ENCODE measurements around the gene ANKAR.
"Not testable (repeated sequence)": the region's sequence is repeated elsewhere in the genome, so short reads cannot be mapped to it uniquely, and the experiment has no call there.

Gene ANKAR

DNA sequence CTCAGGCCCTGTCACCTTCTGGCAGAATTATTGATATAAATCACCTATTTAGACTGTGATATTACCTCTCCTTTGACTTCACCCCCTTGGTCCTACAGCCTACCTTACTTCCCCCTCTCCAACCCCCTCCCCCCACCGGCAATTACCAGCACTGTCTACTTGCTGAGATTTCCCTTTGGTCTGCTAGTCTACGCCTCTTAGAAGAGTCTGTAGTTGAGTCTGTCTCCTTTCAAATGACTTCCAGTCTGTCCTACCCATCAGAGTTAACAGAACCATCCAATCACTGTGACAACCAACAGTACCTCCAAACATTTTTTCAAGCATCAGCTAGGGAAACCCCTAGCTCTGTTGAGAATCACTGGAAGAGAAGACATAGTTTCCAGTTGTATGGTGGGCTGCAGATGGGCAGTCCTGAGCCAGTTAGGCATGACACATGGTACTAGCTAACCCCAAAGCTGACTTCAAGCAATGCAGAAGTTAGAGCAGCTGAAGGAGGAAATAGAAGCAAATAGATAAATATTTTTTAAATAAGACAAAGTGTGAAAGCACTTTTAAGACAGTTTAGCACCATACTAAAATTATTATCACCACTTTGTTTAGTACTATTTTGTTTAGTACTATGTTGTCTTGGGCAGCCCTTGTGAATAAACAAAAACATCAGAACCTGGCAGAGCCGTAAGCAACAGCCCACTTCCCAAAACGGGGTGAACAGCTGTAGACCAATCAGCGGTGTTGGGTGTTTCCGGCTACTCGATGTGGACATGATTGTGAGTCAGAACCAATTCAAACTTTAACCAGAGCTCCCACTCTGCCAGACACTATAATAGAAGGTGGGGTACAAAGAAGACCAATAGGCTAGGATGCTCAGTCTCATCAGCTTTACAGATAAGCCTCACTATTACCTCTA lies 15.9 kb upstream of the ANKAR start:
- Histone ChIP-seq H3K9ac (ENCODE audit: low read length in 2 of 2) (no peak overlapping the region), H3K36me3 (ENCODE audit: control insufficient read depth in 2 of 2, insufficient read depth in 2 of 2, low read length in 2 of 2) (no peaks in the 10 kb centered on the region), H3K4me3 (ENCODE audit: low read length in 2 of 2) (no peak overlapping the region), H3K27me3 (ENCODE audit: control insufficient read depth in 1 of 2, insufficient read depth in 2 of 2, low read length in 2 of 2) (no peaks in the 10 kb centered on the region), H3K27ac (ENCODE audit: low read length) (no peak overlapping the region), H3K9me3 (ENCODE audit: control insufficient read depth in 2 of 2, low read length in 2 of 2) (no peaks in the 10 kb centered on the region), H3K4me1 (ENCODE audit: control insufficient read depth, insufficient read depth, low read length) (peaks cover 11% of the 10 kb centered on the region)

DNA sequence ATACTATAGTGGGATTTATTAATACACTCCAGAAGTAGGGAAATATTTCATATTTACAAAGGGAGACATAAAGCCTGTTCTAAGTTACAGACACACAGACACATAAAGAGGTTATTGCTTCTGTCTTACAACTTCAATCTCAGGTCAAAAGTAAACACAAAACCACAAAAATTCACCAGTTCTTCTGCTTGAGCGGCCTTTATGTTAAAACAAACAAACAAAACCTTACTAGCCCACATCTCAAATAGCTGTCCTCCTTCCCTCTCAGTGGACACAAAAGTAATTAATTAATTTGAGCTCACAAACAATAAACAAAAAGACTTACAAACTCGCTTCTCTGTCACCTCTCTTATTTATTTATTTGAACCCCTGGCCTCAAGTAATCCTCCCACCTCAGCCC lies 14.7 kb upstream of the ANKAR start:
- H3K36me3 ChIP-seq (ENCODE audit: control insufficient read depth in 2 of 2, insufficient read depth in 2 of 2, low read length in 2 of 2): no peaks in the 10 kb centered on the region
- no peak overlapping the region for H3K27ac ChIP-seq (ENCODE audit: low read length)
- peaks cover 11% of the 10 kb centered on the region for H3K4me1 ChIP-seq (ENCODE audit: control insufficient read depth, insufficient read depth, low read length)
- no peak overlapping the region for H3K4me3 ChIP-seq (ENCODE audit: low read length in 2 of 2)
- H3K9ac ChIP-seq (ENCODE audit: low read length in 2 of 2): no peak overlapping the region
- H3K27me3 ChIP-seq (ENCODE audit: control insufficient read depth in 1 of 2, insufficient read depth in 2 of 2, low read length in 2 of 2): no peaks in the 10 kb centered on the region
- no peaks in the 10 kb centered on the region for H3K9me3 ChIP-seq (ENCODE audit: control insufficient read depth in 2 of 2, low read length in 2 of 2)

DNA sequence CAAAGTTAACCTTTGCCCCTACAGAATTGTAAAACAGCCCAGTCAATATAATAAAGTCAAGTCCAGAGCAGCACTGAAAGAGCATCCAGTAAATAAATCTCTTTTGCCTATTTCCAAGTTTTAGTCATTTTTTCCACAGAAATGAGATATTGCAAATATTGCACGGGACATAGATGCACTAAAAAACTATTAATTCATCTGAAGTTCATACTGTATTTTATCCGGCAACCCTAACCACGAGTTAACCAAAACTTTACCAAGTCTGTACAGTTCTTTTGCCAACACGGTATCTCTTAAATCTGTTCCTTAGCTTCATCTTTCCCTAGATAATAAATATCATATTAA lies 13.7 kb upstream of the ANKAR start:
- H3K9ac ChIP-seq (ENCODE audit: low read length in 2 of 2): no peak overlapping the region
- H3K27me3 ChIP-seq (ENCODE audit: control insufficient read depth in 1 of 2, insufficient read depth in 2 of 2, low read length in 2 of 2): no peaks in the 10 kb centered on the region
- no peaks in the 10 kb centered on the region for H3K9me3 ChIP-seq (ENCODE audit: control insufficient read depth in 2 of 2, low read length in 2 of 2)
- peaks cover 11% of the 10 kb centered on the region for H3K4me1 ChIP-seq (ENCODE audit: control insufficient read depth, insufficient read depth, low read length)
- H3K36me3 ChIP-seq (ENCODE audit: control insufficient read depth in 2 of 2, insufficient read depth in 2 of 2, low read length in 2 of 2): no peaks in the 10 kb centered on the region
- no peak overlapping the region for H3K27ac ChIP-seq (ENCODE audit: low read length)
- peak overlapping the region in 1 of 2 donors; percentile 97 for H3K4me3 ChIP-seq (ENCODE audit: low read length in 2 of 2)

DNA sequence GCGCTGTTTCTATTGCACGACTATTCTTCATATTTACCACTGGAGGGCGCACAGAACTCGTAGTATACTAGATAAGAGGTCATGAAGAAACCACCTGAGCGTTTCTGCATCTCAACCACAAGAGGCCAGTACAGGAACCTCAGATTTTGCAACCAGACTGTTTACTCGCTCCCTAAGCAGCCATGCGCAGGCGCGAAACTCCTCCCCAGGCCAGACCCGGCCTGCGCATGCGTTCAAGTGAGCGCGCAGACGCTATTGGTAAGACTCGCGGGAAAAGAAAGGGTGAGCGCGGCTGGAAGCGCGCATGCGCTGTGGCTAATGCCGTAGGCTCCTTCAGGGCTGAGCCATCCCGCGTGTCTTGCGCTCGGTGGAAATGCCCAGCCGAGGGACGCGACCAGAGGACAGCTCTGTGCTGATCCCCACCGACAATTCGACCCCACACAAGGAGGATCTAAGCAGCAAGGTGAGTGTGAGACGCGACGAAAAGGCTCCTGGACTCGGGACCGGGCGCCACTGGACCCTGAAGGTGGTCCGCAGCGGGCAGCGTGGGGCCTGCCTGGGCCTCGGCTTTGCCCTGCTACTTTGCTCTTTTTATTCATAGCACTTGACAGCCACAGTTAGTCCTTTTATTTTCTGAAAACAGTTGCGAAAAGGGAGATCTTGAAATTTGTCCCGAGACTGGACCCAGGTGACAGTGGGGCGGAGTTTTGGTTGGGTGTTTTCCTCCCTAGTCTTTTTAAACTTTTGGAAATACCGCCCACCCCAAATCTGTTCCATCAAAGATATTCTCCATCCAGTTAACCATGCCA lies 13.1 kb upstream of the ANKAR start, which contains the start of gene ASNSD1:
ASNSD1 (plus strand) TSS at position 312 of the 809 bp plus-strand sequence. CDS start 4,674 bp downstream, outside the sequence.
- Histone ChIP-seq H3K4me3 (ENCODE audit: low read length in 2 of 2) (peak within 1 kb of the TSS; percentile 89 to 97), H3K9me3 (ENCODE audit: control insufficient read depth in 2 of 2, low read length in 2 of 2) (no peaks in the 10 kb centered on the region), H3K9ac (ENCODE audit: low read length in 2 of 2) (peak within 1 kb of the TSS; percentile 94 to 99), H3K4me1 (ENCODE audit: control insufficient read depth, insufficient read depth, low read length) (peaks cover 11% of the 10 kb centered on the region), H3K27ac (ENCODE audit: low read length) (peak within 1 kb of the TSS; percentile 74), H3K27me3 (ENCODE audit: control insufficient read depth in 1 of 2, insufficient read depth in 2 of 2, low read length in 2 of 2) (no peaks in the 10 kb centered on the region), H3K36me3 (ENCODE audit: control insufficient read depth in 2 of 2, insufficient read depth in 2 of 2, low read length in 2 of 2) (peaks cover 0 to 2% of the 10 kb centered on the region in 2 donors)

DNA sequence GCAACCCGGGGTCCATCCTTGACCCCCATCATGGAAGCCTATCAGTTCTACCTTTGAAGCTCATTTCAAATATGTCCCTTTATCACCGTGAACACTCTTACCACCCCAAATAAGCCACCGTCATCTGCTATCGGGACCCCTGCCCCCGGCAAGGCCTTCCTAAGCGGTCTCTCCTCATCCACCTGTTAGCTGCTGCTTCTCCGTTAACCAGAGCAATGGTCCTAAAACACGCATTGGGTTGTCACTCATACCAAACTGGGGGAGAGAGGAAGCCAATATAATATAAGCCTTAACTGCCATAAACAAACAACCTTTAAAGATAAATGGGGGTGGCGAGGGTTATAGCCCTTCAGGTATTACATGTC lies 12.5 kb upstream of the ANKAR start:
- Histone ChIP-seq H3K9ac (ENCODE audit: low read length in 2 of 2) (peak overlapping the region; percentile 94 to 99), H3K27me3 (ENCODE audit: control insufficient read depth in 1 of 2, insufficient read depth in 2 of 2, low read length in 2 of 2) (no peaks in the 10 kb centered on the region), H3K4me1 (ENCODE audit: control insufficient read depth, insufficient read depth, low read length) (peaks cover 11% of the 10 kb centered on the region), H3K27ac (ENCODE audit: low read length) (no peak overlapping the region), H3K4me3 (ENCODE audit: low read length in 2 of 2) (peak overlapping the region; percentile 89 to 97), H3K9me3 (ENCODE audit: control insufficient read depth in 2 of 2, low read length in 2 of 2) (no peaks in the 10 kb centered on the region), H3K36me3 (ENCODE audit: control insufficient read depth in 2 of 2, insufficient read depth in 2 of 2, low read length in 2 of 2) (peaks cover 4 to 8% of the 10 kb centered on the region in 2 donors)

DNA sequence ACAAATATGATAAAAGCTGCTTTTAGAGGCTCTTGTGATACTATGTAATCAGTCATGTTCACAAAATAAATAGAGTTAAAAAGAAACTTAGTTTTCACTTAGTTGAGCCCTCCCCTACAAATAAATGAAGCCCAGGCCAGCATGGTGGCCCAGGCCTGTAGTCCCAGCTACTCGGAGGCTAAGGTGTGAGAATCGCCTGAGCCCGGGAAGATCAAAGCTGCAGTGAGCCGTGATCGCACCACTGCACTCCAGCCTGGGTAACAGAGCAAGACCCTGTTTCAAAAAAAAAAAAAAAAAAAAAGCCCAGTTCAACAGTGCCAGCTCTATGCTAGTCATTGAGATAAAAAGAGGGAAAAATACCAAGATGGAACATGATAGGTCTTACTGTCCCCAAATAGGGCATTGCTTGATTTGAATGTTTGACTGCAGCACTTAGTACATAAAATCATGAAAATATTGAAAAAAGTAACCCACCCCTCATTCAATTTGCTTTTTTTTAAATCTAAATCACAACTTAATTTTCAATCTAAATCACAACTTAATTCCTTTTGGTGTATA lies 11.7 kb upstream of the ANKAR start:
- Histone ChIP-seq H3K36me3 (ENCODE audit: control insufficient read depth in 2 of 2, insufficient read depth in 2 of 2, low read length in 2 of 2) (peaks cover 9 to 10% of the 10 kb centered on the region in 2 donors), H3K9me3 (ENCODE audit: control insufficient read depth in 2 of 2, low read length in 2 of 2) (no peaks in the 10 kb centered on the region), H3K4me3 (ENCODE audit: low read length in 2 of 2) (peak overlapping the region; percentile 89 to 97), H3K9ac (ENCODE audit: low read length in 2 of 2) (peak overlapping the region; percentile 94 to 99), H3K27me3 (ENCODE audit: control insufficient read depth in 1 of 2, insufficient read depth in 2 of 2, low read length in 2 of 2) (no peaks in the 10 kb centered on the region), H3K4me1 (ENCODE audit: control insufficient read depth, insufficient read depth, low read length) (peaks cover 11% of the 10 kb centered on the region), H3K27ac (ENCODE audit: low read length) (no peak overlapping the region)

DNA sequence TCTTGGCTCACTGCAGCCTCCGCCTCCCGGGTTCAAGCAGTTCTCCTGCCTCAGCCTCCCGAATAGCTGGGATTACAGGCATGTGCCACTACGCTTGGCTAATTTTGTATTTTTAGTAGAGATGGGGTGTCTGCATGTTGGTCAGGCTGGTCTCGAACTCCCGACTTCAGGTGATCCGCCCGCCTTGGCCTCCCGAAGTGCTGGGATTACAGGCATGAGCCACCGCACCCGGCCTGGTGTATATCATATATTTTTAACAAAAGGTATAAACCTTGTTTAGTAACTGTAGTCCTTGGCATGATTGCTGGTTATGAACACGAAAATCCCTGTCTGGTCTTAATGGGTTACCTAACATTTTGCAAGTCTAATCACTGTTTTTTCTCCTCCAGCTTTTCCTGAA lies 11.2 kb upstream of the ANKAR start:
- not testable (repeated sequence) for H3K27ac ChIP-seq (ENCODE audit: low read length); H3K27me3 ChIP-seq (ENCODE audit: control insufficient read depth in 1 of 2, insufficient read depth in 2 of 2, low read length in 2 of 2); H3K9ac ChIP-seq (ENCODE audit: low read length in 2 of 2); H3K4me3 ChIP-seq (ENCODE audit: low read length in 2 of 2); H3K9me3 ChIP-seq (ENCODE audit: control insufficient read depth in 2 of 2, low read length in 2 of 2)
- H3K36me3 ChIP-seq (ENCODE audit: control insufficient read depth in 2 of 2, insufficient read depth in 2 of 2, low read length in 2 of 2): peaks cover 13% of the 10 kb centered on the region in 2 donors
- peaks cover 11% of the 10 kb centered on the region for H3K4me1 ChIP-seq (ENCODE audit: control insufficient read depth, insufficient read depth, low read length)

DNA sequence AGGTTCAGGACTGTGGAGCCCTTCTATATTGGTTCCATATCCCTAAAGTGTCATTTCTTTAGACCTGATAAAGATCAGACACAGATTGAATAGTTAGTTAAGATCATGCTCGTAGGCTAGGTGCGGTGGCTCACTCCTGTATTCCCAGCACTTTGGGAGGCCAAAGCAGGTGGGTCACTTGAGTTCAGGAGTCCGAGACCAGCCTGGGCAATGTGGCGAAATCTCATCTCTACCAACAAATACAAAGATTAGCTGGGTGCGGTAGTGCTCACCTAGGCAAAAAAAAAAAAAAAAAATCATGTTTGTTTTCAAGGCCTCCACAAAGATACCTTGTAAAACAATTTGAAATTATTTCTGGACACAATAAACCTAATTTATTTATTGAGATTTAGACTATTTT lies 4.6 kb upstream of the ANKAR start:
- Histone ChIP-seq H3K4me1 (ENCODE audit: control insufficient read depth, insufficient read depth, low read length) (peaks cover 8% of the 10 kb centered on the region), H3K9me3 (ENCODE audit: control insufficient read depth in 2 of 2, low read length in 2 of 2) (no peaks in the 10 kb centered on the region), H3K27ac (ENCODE audit: low read length) (no peak overlapping the region), H3K9ac (ENCODE audit: low read length in 2 of 2) (no peak overlapping the region), H3K27me3 (ENCODE audit: control insufficient read depth in 1 of 2, insufficient read depth in 2 of 2, low read length in 2 of 2) (no peaks in the 10 kb centered on the region), H3K4me3 (ENCODE audit: low read length in 2 of 2) (no peak overlapping the region), H3K36me3 (ENCODE audit: control insufficient read depth in 2 of 2, insufficient read depth in 2 of 2, low read length in 2 of 2) (peaks cover 20 to 29% of the 10 kb centered on the region in 2 donors)

DNA sequence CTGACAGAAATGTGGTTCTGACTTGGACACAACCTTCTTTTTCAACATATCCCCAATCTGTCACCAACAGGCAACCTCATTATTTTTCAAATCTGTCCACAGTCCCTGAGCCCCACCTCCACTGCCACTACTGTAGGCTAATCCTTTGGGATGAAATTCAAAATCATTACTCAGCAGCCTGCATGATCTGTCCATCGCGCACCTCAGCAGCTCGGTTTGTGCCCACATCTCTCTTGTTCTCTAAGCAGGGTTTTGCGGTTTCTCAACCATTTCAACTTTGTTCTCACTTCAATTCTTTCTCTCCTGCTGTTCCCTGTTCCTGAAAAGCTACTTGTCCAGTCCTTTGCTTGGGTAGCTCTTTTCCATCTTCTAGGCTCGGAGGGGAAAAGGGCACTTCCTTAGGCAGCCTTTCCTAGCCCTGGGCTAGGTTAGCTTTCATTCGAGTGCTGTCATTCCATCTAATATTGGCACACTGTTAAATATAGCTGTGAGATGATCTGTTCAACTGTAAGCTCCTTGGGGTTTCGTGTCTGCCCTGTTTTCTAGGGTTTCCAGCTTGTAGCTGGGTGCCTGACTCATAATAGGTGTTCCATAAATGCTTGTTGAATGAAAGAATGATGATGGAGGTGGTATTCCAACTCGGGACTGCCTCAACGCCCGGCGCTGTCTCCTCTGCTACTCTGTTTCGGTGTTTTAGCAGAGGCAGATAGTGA lies 653 bp upstream of the ANKAR start:
- H3K27ac ChIP-seq (ENCODE audit: low read length): peak overlapping the region; percentile 98
- H3K27me3 ChIP-seq (ENCODE audit: control insufficient read depth in 1 of 2, insufficient read depth in 2 of 2, low read length in 2 of 2): no peaks in the 10 kb centered on the region
- H3K9me3 ChIP-seq (ENCODE audit: control insufficient read depth in 2 of 2, low read length in 2 of 2): no peaks in the 10 kb centered on the region
- peaks cover 6 to 14% of the 10 kb centered on the region in 2 donors for H3K36me3 ChIP-seq (ENCODE audit: control insufficient read depth in 2 of 2, insufficient read depth in 2 of 2, low read length in 2 of 2)
- H3K4me1 ChIP-seq (ENCODE audit: control insufficient read depth, insufficient read depth, low read length): peaks cover 10% of the 10 kb centered on the region
- H3K4me3 ChIP-seq (ENCODE audit: low read length in 2 of 2): peak overlapping the region; percentile 94 to 98
- H3K9ac ChIP-seq (ENCODE audit: low read length in 2 of 2): peak overlapping the region; percentile 100

DNA sequence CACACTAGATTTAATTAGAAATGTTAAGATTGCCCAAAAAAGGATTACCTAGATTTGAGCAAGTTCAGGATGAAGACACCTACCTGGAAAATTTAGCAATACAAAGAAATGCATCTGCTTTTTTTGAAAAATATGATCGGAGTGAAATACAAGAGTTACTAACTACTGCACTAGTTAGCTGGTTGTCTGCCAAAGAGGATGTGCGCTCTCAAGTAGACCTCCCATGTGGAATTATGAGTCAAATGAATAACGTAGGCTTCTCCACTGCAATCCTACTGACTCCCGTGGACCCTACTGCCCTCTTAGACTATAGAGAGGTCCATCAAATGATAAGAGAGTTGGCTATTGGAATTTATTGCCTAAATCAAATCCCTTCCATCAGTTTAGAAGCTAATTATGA lies 2.0 kb downstream of the ANKAR start:
- Histone ChIP-seq H3K36me3 (ENCODE audit: control insufficient read depth in 2 of 2, insufficient read depth in 2 of 2, low read length in 2 of 2) (peaks cover 2 to 9% of the 10 kb centered on the region in 2 donors), H3K27me3 (ENCODE audit: control insufficient read depth in 1 of 2, insufficient read depth in 2 of 2, low read length in 2 of 2) (no peaks in the 10 kb centered on the region), H3K4me1 (ENCODE audit: control insufficient read depth, insufficient read depth, low read length) (peaks cover 10% of the 10 kb centered on the region), H3K9ac (ENCODE audit: low read length in 2 of 2) (no peak overlapping the region), H3K9me3 (ENCODE audit: control insufficient read depth in 2 of 2, low read length in 2 of 2) (no peaks in the 10 kb centered on the region), H3K4me3 (ENCODE audit: low read length in 2 of 2) (no peak overlapping the region), H3K27ac (ENCODE audit: low read length) (no peak overlapping the region)
